ENCODE results near the gene STMP1. TPM values are rescaled to one million over a fixed set of nuclear protein-coding genes. Genes with fewer than 3 reads are reported as not detected.
"Not testable (repeated sequence)": the region's sequence is repeated elsewhere in the genome, so short reads cannot be mapped to it uniquely, and the experiment has no call there.

The STMP1 gene
- total RNA-seq, 1 donor from 2014 or later = 29.7 TPM

GRCh38 chr7:135634191-135634878 lies 28.0 kb upstream of the STMP1 start:
- DNase-seq (ENCODE audit: low read depth) (no peak), FAIRE-seq (no peak)
- Mint-ChIP-seq H3K4me3 (ENCODE audit: unreplicated experiment) (no peak overlapping the region), H3K36me3 (ENCODE audit: low read depth, unreplicated experiment) (peaks cover 4% of the 10 kb centered on the region), H3K4me1 (ENCODE audit: low read depth, unreplicated experiment) (no peaks in the 10 kb centered on the region), H3K27ac (ENCODE audit: unreplicated experiment) (no peak overlapping the region), H3K27me3 (ENCODE audit: low read depth, unreplicated experiment) (no peaks in the 10 kb centered on the region), H3K9me3 (ENCODE audit: unreplicated experiment) (no peaks in the 10 kb centered on the region)
- Histone ChIP-seq H3K9me3 (ENCODE audit: insufficient read depth, low read depth, low read length) (no peaks in the 10 kb centered on the region), H3K27ac (ENCODE audit: low read depth, low read length) (no peak overlapping the region), H3K27me3 (ENCODE audit: insufficient read depth, low read length) (no peaks in the 10 kb centered on the region), H3K79me2 (ENCODE audit: insufficient read depth, low read length) (no peaks in the 10 kb centered on the region), H4K20me1 (ENCODE audit: insufficient read depth, low read length) (no peaks in the 10 kb centered on the region), H2AFZ (ENCODE audit: low read depth, low read length) (no peak overlapping the region), H3K4me3 (ENCODE audit: insufficient read depth, low read depth, low read length) (no peak overlapping the region), H3K4me2 (ENCODE audit: low read length) (no peak overlapping the region), H3K9ac (ENCODE audit: low read length) (no peak overlapping the region), H3K4me1 (ENCODE audit: insufficient read depth, low read length) (no peaks in the 10 kb centered on the region), H3K36me3 (ENCODE audit: insufficient read depth, low read length) (peaks cover 21% of the 10 kb centered on the region)
- TF ChIP-seq EZH2 (IDR thresholded peaks at IDR 0.05; ENCODE audit: insufficient read depth, low read length) = no peak
- TF ChIP-seq, protein P1, sequence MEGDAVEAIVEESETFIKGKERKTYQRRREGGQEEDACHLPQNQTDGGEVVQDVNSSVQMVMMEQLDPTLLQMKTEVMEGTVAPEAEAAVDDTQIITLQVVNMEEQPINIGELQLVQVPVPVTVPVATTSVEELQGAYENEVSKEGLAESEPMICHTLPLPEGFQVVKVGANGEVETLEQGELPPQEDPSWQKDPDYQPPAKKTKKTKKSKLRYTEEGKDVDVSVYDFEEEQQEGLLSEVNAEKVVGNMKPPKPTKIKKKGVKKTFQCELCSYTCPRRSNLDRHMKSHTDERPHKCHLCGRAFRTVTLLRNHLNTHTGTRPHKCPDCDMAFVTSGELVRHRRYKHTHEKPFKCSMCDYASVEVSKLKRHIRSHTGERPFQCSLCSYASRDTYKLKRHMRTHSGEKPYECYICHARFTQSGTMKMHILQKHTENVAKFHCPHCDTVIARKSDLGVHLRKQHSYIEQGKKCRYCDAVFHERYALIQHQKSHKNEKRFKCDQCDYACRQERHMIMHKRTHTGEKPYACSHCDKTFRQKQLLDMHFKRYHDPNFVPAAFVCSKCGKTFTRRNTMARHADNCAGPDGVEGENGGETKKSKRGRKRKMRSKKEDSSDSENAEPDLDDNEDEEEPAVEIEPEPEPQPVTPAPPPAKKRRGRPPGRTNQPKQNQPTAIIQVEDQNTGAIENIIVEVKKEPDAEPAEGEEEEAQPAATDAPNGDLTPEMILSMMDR (IDR thresholded peaks at IDR 0.05; ENCODE audit: insufficient read depth, low read depth, low read length) = no peak

- not testable (repeated sequence) for H3K4me3 ChIP-seq (ENCODE audit: insufficient read depth, low read depth, low read length); H4K20me1 ChIP-seq (ENCODE audit: insufficient read depth, low read length); H2AFZ ChIP-seq (ENCODE audit: low read depth, low read length); H3K79me2 ChIP-seq (ENCODE audit: insufficient read depth, low read length); H3K4me2 ChIP-seq (ENCODE audit: low read length); DNase-seq (ENCODE audit: low read depth); H3K4me1 ChIP-seq (ENCODE audit: insufficient read depth, low read length); FAIRE-seq; H3K9ac ChIP-seq (ENCODE audit: low read length); H3K27ac Mint-ChIP-seq (ENCODE audit: unreplicated experiment); H3K9me3 Mint-ChIP-seq (ENCODE audit: unreplicated experiment); H3K27ac ChIP-seq (ENCODE audit: low read depth, low read length); H3K4me1 Mint-ChIP-seq (ENCODE audit: low read depth, unreplicated experiment); H3K4me3 Mint-ChIP-seq (ENCODE audit: unreplicated experiment); H3K27me3 Mint-ChIP-seq (ENCODE audit: low read depth, unreplicated experiment); H3K27me3 ChIP-seq (ENCODE audit: insufficient read depth, low read length); H3K9me3 ChIP-seq (ENCODE audit: insufficient read depth, low read depth, low read length)
- peaks cover 12% of the 10 kb centered on the region for H3K36me3 ChIP-seq (ENCODE audit: insufficient read depth, low read length)
- H3K36me3 Mint-ChIP-seq (ENCODE audit: low read depth, unreplicated experiment) = peaks cover 18% of the 10 kb centered on the region
Measured at GRCh38 chr7:135639690-135640089, 22.6 kb upstream of the STMP1 start.

DNA sequence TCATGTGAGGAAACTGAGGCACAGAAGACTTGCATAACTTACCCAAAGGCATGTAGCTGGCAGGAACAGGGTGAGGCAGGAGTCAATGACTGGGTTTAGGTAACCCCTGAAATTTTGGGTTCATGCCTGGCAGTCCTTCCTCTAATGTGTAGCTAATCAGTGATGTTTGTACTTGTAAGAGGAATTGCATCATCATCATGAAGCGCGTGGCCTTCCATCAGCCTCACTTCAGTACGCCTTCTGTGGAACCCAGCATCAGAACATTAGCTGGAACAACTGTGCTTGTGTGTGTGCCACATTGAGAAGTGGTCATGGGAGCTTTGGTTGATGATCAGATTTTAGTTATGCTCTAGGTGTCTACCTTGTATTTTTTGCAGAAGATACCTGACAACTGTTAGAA lies 18.2 kb upstream of the STMP1 start:
- Mint-ChIP-seq H3K4me3 (ENCODE audit: unreplicated experiment) (no peak overlapping the region), H3K27me3 (ENCODE audit: low read depth, unreplicated experiment) (no peaks in the 10 kb centered on the region), H3K27ac (ENCODE audit: unreplicated experiment) (no peak overlapping the region), H3K36me3 (ENCODE audit: low read depth, unreplicated experiment) (peaks cover 20% of the 10 kb centered on the region), H3K4me1 (ENCODE audit: low read depth, unreplicated experiment) (peaks cover 5% of the 10 kb centered on the region), H3K9me3 (ENCODE audit: unreplicated experiment) (peaks cover 2% of the 10 kb centered on the region)
- H3K79me2 ChIP-seq (ENCODE audit: insufficient read depth, low read length) = no peaks in the 10 kb centered on the region
- TF ChIP-seq, protein P1 (IDR thresholded peaks at IDR 0.05; ENCODE audit: insufficient read depth, low read depth, low read length) = no peak
- TF ChIP-seq EZH2 (IDR thresholded peaks at IDR 0.05; ENCODE audit: insufficient read depth, low read length) = no peak
- FAIRE-seq (no peak), DNase-seq (ENCODE audit: low read depth) (no peak)
- no peak overlapping the region for H2AFZ ChIP-seq (ENCODE audit: low read depth, low read length)
- H3K27me3 ChIP-seq (ENCODE audit: insufficient read depth, low read length) = no peaks in the 10 kb centered on the region
- no peak overlapping the region for H3K4me3 ChIP-seq (ENCODE audit: insufficient read depth, low read depth, low read length)
- H3K27ac ChIP-seq (ENCODE audit: low read depth, low read length) = no peak overlapping the region
- no peak overlapping the region for H3K9ac ChIP-seq (ENCODE audit: low read length)
- H4K20me1 ChIP-seq (ENCODE audit: insufficient read depth, low read length) = no peaks in the 10 kb centered on the region
- no peaks in the 10 kb centered on the region for H3K4me1 ChIP-seq (ENCODE audit: insufficient read depth, low read length)
- no peak overlapping the region for H3K4me2 ChIP-seq (ENCODE audit: low read length)
- no peaks in the 10 kb centered on the region for H3K9me3 ChIP-seq (ENCODE audit: insufficient read depth, low read depth, low read length)
- peaks cover 15% of the 10 kb centered on the region for H3K36me3 ChIP-seq (ENCODE audit: insufficient read depth, low read length)

Measured in astrocyte (in vitro differentiated cells and primary cell).